NCI-H2029 (cell line): Measurements from ENCODE around the gene BTBD7.
A peak's percentile ranks its signal among the peaks of the same experiment; 100 is the strongest.
"Not testable (repeated sequence)": the region's sequence is repeated elsewhere in the genome, so short reads cannot be mapped to it uniquely, and the experiment has no call there.

Source experiments
- DNase-seq: peaks from one replicate; lab custom pipeline; 2025; lab: John Stamatoyannopoulos, UW

Gene BTBD7

GRCh38 chr14:93246534-93246933 lies 86.3 kb downstream of the BTBD7 start:
- no peak for DNase-seq

- DNase-seq, result no peak
These were observed 86.9 kb downstream of the BTBD7 start for GRCh38 chr14:93245764-93246420.

- DNase-seq, result no peak
These were observed 92.2 kb downstream of the BTBD7 start for GRCh38 chr14:93240678-93241000.

- DNase-seq, result no peak
These were observed 92.8 kb downstream of the BTBD7 start for GRCh38 chr14:93239869-93240677.

GRCh38 chr14:93234798-93235197 lies 98.0 kb downstream of the BTBD7 start:
- DNase-seq, result no peak

- not testable (repeated sequence) for DNase-seq
These were observed 99.8 kb downstream of the BTBD7 start for GRCh38 chr14:93233078-93233477.

- no peak for DNase-seq
These were observed 100.7 kb downstream of the BTBD7 start for GRCh38 chr14:93232159-93232558.

- DNase-seq, result no peak
These were observed 101.5 kb downstream of the BTBD7 start for GRCh38 chr14:93231129-93231979.

GRCh38 chr14:93230539-93230938 lies 102.3 kb downstream of the BTBD7 start:
- DNase-seq, result no peak

GRCh38 chr14:93228550-93228949 lies 104.3 kb downstream of the BTBD7 start:
- DNase-seq, result no peak

GRCh38 chr14:93223565-93223964 lies 109.3 kb downstream of the BTBD7 start:
- no peak for DNase-seq

- DNase-seq, result no peak
These were observed 112.3 kb downstream of the BTBD7 start for GRCh38 chr14:93220509-93220908.

GRCh38 chr14:93219103-93219726 lies 113.6 kb downstream of the BTBD7 start:
- DNase-seq, result no peak

GRCh38 chr14:93214598-93214997 lies 118.2 kb downstream of the BTBD7 start:
- DNase-seq, result no peak

- DNase-seq, result no peak
These were observed 120.4 kb downstream of the BTBD7 start for GRCh38 chr14:93212432-93212831.

GRCh38 chr14:93207468-93208308 lies 125.1 kb downstream of the BTBD7 start:
- DNase-seq, result no peak

GRCh38 chr14:93206793-93207467 lies 125.9 kb downstream of the BTBD7 start, which contains the start of the genes GON7 and UBR7:
GON7 (minus strand) TSS chr14:93207065; CDS start chr14:93207037, 28 bp downstream.
UBR7 (plus strand) TSS chr14:93207256; CDS start chr14:93207292, 36 bp downstream.
- DNase-seq, result peak; percentile 89

- no peak for DNase-seq
These were observed 131.6 kb downstream of the BTBD7 start for GRCh38 chr14:93201155-93201704.

- DNase-seq, result no peak
These were observed 132.3 kb downstream of the BTBD7 start for GRCh38 chr14:93200553-93200952.

- DNase-seq, result no peak
These were observed 133.8 kb downstream of the BTBD7 start for GRCh38 chr14:93199031-93199430.
